Fibroblast of villous mesenchyme (primary cell): ENCODE data around the gene CST4. TPM values are rescaled to one million over a fixed set of nuclear protein-coding genes. Genes with fewer than 3 reads are reported as not detected.
"Not testable (repeated sequence)": the region's sequence is repeated elsewhere in the genome, so short reads cannot be mapped to it uniquely, and the experiment has no call there.

Experiments
- DNase-seq: peaks from one replicate; pipeline ENCODE4 v3.0.0-alpha.2; 2010; ENCODE audit warnings: low read depth
- H3K4me3 ChIP-seq: 2 replicates; pipeline ENCODE4 v1.5.1; 2011; ENCODE audit warnings: low read depth, mild to moderate bottlenecking, low read length
- CTCF ChIP-seq: IDR thresholded peaks from 2 replicates; pipeline ENCODE4 v1.5.1; 2012; ENCODE audit warnings: low read depth, mild to moderate bottlenecking, low read length; ENCODE audit not compliant: insufficient read depth
- total RNA-seq: library from RNA; depleted of rRNA; stranded (reverse); fragments of >200 nt; gene quantifications from 2 replicates; pipeline ENCODE4 v1.2.3, GENCODE V29; 2012

CST4 gene
- total RNA-seq, 1 donor, result not detected

DNA sequence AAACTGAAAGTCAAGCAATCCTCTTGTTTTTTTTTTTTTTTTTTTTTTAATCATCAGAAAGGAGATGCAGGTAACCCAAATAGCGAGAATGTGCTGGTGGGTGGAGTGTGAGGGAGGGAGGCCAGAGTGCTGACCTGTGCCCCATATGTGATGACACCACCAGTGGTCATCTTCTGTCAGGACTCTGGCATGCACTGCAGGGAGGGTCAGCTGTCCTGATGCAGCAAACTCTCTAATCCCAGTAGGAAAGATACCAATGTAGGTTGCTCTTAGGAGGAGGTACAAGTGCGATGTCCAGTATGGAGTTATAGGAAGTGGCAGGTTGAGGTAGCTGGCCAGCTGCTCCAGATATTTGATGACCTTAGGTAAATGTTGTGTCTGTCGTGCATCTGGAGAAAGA, 2.8 kb upstream of the CST4 start:
- no peak for TF ChIP-seq CTCF
- no peak overlapping the region for H3K4me3 ChIP-seq
- DNase-seq, result no peak

DNA sequence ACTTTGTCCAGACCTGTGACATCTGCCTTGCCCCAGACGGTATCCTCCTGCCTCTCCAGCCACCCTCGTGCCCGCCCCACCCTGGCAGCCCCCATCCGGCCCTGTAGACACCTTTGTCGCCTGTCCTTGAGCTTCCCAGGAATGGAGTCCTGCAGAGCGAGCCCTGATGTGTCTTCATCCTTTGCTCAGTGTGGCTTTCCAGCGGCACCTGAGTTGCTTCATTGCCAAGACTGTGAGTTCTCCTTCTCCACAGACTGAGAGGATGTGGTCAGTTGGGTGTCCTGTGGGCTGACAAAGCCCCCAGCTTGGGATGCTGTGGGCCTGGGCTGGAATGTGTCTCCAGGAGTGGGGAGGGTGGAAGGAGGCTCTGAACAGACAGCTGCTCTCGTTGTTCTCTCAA, 1.7 kb upstream of the CST4 start:
- no peak for TF ChIP-seq CTCF
- no peak for DNase-seq

GRCh38 chr20:23689399-23689690, 507 bp upstream of the CST4 start:
- no peak for TF ChIP-seq CTCF
- DNase-seq, result no peak

More for the DNA sequence above, 1.7 kb upstream of the CST4 start:
- H3K4me3 ChIP-seq, result no peak overlapping the region

DNA sequence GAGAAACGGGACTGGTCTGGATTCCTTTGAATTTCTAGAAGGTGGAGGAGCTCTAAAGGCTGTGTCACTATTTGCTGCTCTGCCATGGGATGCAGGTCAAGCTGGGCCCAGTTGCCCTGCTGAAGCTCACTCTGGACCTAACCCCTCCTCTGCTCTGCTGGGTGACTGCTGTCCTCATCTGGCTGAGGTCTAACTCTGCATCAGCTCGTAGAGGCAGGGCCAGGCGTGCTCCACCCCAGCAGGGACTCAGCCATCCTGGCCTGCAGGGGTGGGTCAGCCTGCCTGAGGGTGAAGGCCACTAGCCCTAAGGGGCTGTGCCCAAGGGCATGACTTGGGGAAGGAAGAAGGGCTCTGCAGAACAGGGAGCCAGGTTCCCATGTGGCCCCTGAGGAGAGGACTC, 852 bp downstream of the CST4 start:
- no peak overlapping the region for H3K4me3 ChIP-seq
- no peak for TF ChIP-seq CTCF
- no peak for DNase-seq

More at GRCh38 chr20:23689399-23689690, 507 bp upstream of the CST4 start:
- H3K4me3 ChIP-seq, result no peak overlapping the region

DNA sequence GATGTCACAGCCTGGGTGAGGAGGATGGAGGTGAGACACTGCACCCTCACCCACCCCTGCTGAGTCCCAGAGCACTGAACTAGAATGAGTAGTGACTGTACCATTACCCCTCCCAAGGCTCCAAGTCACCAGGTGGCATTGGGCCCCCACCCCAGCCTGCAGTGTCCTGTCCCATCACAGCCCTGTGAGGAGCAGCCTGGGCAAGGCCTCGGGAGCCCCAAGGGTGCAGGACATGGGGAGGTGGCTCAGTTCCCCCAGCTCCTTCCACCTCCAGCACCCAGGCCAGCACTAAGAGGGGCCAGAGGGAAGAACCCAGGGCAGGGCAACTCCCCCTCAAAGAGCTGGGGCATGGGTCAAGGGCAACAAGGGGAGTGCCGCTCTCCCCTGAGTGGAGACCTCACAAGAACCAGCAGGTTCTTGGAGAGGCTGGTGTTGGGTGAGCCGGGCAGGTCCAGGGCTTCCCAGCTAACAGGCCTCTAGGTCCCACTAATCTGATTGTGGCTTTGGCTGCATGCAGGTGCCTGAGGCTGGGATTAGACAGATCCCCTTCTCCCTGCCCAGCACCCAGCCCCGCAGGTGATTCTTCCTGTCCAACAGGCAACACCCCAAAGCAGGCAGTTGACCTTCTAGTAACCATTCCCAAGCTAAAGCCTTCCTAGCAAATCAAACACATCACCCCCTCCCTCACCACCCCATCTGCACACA, 2.6 kb downstream of the CST4 start:
- no peak for TF ChIP-seq CTCF
- H3K4me3 ChIP-seq, result no peak overlapping the region
- DNase-seq, result no peak

GRCh38 chr20:23685529-23685896, 3.3 kb downstream of the CST4 start:
- not testable (repeated sequence) for H3K4me3 ChIP-seq, DNase-seq

DNA sequence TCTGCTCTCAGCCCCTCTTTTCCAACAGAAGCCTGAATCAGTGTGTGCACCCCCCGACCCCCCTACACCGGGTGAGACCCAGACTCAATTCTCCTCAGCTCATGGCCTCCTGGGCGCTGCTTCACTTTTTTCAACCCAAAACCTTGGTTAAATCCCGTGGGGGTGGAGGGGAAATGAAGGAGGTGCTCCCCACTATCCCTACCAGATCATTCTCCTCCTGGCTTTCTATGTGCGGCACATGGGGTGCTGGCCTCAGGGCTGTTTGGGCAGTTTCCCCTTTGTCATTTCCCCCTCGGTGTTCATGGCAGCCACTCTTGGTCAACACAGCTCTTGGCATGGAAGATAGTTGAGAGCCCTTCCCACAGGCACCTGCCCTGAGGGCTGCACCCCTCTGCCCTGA, 4.6 kb downstream of the CST4 start:
- TF ChIP-seq CTCF, result no peak
- no peak for DNase-seq
- no peak overlapping the region for H3K4me3 ChIP-seq

DNA sequence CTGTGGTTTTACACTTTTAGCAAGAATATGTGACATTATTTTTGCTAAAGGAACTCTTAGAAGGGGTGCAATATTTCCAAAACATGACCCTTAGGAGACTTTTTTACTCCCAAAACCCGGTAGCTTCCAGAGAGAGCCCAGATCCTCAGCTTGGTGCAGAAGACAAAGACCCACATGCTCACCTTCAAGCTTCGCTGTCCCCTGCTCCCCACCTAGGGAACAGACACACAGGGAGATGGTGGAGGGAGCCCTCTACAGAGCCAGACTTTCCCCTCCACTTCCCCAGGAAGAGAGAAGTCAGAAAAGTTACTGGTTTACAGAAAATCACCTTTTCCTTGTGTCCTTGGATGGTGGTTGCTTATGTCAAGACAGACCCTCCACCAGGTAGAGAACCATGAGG, 5.0 kb downstream of the CST4 start:
- TF ChIP-seq CTCF, result no peak
- no peak overlapping the region for H3K4me3 ChIP-seq
- no peak for DNase-seq
